ENCODE data around the gene ZNF559.
"Not testable (repeated sequence)": the region's sequence is repeated elsewhere in the genome, so short reads cannot be mapped to it uniquely, and the experiment has no call there.

The ZNF559 gene

DNA sequence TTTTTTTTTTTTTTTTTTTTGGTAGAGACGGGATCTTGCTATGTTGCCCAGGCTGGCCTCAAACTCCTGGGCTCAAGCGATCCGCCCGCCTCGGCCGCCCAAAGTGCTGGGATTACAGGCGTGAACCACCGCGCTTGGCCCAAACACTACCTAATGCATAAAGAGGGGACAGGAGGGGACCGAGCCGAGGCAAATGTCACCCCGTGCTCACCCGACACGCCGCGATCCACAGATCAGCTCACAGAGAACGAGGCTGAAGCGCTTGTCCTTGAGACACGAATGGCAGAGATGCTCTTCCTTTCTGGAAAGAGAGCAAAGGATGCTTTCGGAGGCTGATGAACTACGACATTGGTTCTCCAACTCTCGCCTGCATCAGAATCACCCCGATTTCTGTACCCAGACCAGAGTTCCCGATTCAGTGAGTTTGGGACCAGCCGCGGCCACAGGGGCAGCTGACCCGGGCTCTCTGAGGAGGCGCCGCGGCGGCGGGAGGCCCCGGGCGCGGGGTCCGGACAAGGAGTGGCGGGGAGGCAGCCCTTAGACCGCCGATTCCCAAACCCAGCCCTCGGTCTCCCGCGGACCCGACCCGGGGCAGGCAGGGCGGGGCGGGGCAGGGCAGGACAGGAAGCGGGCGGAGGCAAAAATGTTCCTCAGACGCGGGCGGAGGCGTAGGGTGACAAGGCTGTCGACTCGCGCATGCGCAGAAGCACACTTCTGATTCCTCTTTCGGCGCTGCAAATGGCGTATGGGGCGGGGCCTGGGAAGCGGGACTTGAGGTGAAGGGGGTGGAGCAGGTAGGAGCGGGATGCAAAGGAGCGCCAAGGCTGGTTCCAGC is 14.6 kb upstream of the ZNF559 start, which contains the start of gene ZNF699:
ZNF699 (minus strand) TSS at position 700 of the 835 bp plus-strand sequence. CDS start 4,719 bp downstream, outside the sequence.
- ChIA-PET POLR2A (no interaction called here), CTCF (interaction anchor here (1.0 to 2.4 kb wide), 3 partner anchors 13 to 104 kb away, joined by 3 to 10 read pairs (median 6); no protein-coding TSS in a partner anchor)
- TF ChIP-seq, protein P1, sequence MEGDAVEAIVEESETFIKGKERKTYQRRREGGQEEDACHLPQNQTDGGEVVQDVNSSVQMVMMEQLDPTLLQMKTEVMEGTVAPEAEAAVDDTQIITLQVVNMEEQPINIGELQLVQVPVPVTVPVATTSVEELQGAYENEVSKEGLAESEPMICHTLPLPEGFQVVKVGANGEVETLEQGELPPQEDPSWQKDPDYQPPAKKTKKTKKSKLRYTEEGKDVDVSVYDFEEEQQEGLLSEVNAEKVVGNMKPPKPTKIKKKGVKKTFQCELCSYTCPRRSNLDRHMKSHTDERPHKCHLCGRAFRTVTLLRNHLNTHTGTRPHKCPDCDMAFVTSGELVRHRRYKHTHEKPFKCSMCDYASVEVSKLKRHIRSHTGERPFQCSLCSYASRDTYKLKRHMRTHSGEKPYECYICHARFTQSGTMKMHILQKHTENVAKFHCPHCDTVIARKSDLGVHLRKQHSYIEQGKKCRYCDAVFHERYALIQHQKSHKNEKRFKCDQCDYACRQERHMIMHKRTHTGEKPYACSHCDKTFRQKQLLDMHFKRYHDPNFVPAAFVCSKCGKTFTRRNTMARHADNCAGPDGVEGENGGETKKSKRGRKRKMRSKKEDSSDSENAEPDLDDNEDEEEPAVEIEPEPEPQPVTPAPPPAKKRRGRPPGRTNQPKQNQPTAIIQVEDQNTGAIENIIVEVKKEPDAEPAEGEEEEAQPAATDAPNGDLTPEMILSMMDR (IDR thresholded peaks at IDR 0.05; ENCODE audit: control extremely low read depth, extremely low read depth, low read depth, missing control alignments): no peak
- DNase-seq (ENCODE audit: extremely low spot score): peak; percentile 94

DNA sequence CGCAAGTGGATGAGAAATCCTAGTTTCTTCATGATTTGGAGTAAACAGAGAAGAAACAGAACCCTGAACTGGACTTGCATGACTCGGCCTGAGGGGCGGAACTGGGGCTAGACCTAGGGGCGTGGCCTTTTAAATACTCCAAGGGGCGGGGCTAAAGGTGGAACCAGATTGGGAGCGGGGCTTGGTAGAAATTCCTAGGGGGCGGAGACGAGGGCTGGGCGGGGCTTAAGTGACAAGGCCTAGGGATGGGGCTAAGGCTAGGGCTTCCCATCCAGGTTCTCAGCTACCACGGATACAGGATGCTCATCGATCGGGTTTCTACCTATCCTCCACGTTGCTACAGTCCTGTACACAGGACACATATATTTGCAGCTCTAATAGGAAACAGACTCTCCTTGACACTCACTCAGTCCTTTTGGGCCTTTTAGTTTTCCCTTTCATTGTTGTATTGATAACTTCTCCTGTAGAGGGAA is 14.0 kb upstream of the ZNF559 start:
- CTCF ChIA-PET: interaction anchor here (1.0 to 2.7 kb wide), 6 partner anchors 12 to 309 kb away, joined by 3 to 10 read pairs (median 5); partner anchors contain the start of genes ZNF266 and ZNF559
- POLR2A ChIA-PET: no interaction called here
- TF ChIP-seq, protein P1 (IDR thresholded peaks at IDR 0.05; ENCODE audit: control extremely low read depth, extremely low read depth, low read depth, missing control alignments): no peak

DNA sequence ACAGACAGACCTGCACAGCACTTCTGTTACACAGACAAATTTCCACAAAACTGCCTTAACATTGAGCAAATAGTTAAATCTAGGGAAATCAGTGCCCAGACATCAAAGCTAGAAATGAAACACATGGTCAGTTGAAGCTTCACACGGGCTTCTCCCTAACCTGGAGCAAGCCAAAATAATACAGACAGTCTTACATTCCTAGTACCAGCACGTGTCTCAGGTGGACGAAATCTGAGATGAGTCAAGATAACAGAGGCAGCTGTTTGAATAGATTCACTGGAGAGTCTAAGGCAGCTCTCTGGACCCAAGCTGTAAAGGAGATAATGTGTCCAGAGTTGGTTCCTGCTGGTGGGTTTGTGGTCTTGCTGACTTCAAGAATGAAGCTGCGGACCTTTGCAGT is 10.2 kb upstream of the ZNF559 start:
- POLR2A ChIA-PET: no interaction called here
- DNase-seq (ENCODE audit: extremely low spot score): no peak
- CTCF ChIA-PET: interaction anchor here (0.7 kb wide), 1 partner anchor 10 kb away, joined by 3 read pairs; the partner anchor contains the start of gene ZNF559
- TF ChIP-seq, protein P1 (IDR thresholded peaks at IDR 0.05; ENCODE audit: control extremely low read depth, extremely low read depth, low read depth, missing control alignments): no peak

More for the DNA sequence above, 14.0 kb upstream of the ZNF559 start:
- DNase-seq (ENCODE audit: extremely low spot score): no peak

DNA sequence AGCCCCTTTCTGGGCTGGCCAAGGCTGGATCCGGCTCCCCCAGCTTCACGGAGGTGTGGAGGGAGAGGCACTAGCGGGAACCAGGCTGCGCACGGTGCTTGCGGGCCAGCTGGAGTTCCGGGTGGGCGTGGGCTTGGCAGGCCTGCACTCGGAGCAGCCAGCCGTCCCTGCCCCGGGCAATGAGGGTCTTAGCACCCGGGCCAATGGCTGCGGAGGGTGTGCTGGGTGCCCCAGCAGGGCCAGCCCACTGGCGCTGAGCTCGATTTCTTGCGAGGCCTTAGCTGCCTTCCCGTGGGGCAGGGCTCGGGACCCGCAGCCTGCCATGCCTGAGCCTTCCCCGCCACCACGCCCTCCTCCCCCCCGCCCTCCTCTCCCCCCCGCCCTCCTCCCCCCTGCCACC is 2.6 kb upstream of the ZNF559 start:
- POLR2A ChIA-PET: no interaction called here
- CTCF ChIA-PET: interaction anchor here (1.8 kb wide), 1 partner anchor 10 kb away, joined by 10 read pairs; no protein-coding TSS in a partner anchor
- no peak for DNase-seq (ENCODE audit: extremely low spot score)
- TF ChIP-seq, protein P1 (IDR thresholded peaks at IDR 0.05; ENCODE audit: control extremely low read depth, extremely low read depth, low read depth, missing control alignments): no peak

DNA sequence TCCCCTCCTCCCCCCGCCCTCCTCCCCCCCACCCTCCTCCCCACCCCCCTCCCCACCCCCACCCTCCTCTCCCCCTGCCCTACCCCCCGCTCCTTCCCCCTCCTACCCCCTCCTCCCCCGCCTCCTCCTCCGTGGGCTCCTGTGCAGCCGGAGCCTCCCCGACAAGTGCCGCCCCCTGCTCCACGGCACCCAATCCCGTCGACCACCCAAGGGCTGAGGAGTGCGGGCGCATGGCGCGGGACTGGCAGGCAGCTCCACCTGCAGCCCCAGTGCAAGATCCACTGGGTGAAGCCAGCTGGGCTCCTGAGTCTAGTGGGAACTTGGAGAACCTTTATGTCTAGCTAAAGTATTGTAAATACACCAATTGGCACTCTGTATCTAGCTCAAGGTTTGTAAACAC is 2.2 kb upstream of the ZNF559 start:
- DNase-seq (ENCODE audit: extremely low spot score); POLR2A ChIA-PET: not testable (repeated sequence)
- CTCF ChIA-PET: interaction anchor here (1.8 kb wide), 1 partner anchor 11 kb away, joined by 10 read pairs; no protein-coding TSS in a partner anchor

DNA sequence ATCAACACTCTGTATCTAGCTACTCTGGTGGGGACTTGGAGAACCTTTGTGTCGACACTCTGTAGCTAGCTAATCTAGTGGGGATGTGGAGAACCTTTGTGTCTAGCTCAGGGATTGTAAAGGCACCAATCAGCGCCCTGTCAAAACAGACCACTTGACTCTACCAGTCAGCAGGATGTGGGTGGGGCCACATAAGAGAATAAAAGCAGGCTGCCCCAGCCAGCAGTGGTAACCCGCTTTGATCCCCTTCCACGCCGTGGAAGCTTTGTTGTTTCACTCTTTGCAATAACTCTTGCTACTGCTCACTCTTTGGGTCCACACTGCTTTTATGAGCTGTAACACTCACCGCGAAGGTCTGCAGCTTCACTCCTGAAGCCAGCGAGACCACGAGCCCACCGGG is 1.8 kb upstream of the ZNF559 start:
- CTCF ChIA-PET: interaction anchor here (1.8 kb wide), 1 partner anchor 11 kb away, joined by 10 read pairs; no protein-coding TSS in a partner anchor
- POLR2A ChIA-PET; DNase-seq (ENCODE audit: extremely low spot score): not testable (repeated sequence)

DNA sequence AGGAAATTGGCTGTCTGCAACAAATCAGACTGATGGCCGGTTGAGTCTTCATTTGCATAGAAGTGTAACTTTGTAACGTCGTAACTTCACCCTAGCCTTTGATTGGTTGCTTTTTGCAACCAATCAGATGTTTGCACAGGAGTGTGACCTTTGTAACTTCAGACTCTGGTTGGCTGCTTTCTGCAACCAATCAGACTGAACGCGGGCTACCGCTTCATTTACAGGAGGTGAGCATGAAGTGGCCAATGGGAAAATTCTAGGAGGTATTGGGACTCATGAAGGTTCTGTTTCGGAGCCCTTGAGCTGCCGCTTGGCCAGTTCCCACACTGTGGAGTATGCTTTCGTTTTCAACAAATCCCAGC is 441 bp upstream of the ZNF559 start:
- TF ChIP-seq, protein P1 (IDR thresholded peaks at IDR 0.05; ENCODE audit: control extremely low read depth, extremely low read depth, low read depth, missing control alignments): no peak
- POLR2A ChIA-PET: no interaction called here
- CTCF ChIA-PET: interaction anchor here (0.8 to 1.2 kb wide), 2 partner anchors 10 to 12 kb away, joined by 3 to 8 read pairs; no protein-coding TSS in a partner anchor
- DNase-seq (ENCODE audit: extremely low spot score): peak; percentile 31

All from GM10248 (cell line).